HG03159 (cell line): ENCODE measurements around the gene CDKL1.

ENCODE experiments used
- ATAC-seq: cut with Tn5 transposase; IDR thresholded peaks from one replicate; pipeline ENCODE4 v1.9.1; 2021; ENCODE audit warnings: mild to moderate bottlenecking, moderate library complexity; ENCODE audit not compliant: unreplicated experiment

CDKL1 gene

GRCh38 chr14:50288146-50288545, 108.5 kb downstream of the CDKL1 start:
- ATAC-seq = no peak

DNA sequence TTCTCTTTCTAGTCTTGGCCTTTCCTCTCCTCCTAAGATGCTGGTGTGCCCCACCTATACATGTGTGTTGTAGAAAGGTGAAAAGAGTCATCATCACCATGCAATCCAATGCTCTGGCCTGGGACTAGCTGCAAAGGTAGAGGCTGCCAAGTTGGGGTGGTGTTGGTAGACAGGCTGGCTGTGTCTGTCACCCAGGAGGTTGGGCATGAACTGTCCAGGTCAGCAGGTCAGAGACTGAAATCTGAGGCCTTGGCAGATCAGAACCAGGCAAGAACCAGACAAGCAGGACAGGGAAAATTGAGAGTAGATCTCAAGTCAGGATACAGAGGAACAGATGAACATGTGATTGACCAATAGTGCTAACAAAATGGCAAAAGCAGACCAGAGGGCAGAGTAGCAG, 110.8 kb downstream of the CDKL1 start:
- no peak for ATAC-seq
